IMR-90 (cell line): ENCODE data around the gene RAP1A. TPM values are rescaled to one million over a fixed set of nuclear protein-coding genes. Genes with fewer than 3 reads are reported as not detected.

Experiments used
- ATAC-seq: fragments of 200-7000 bp; cut with Tn5 transposase; 2 replicates; pipeline ENCODE4 v1.9.1; 2020; ENCODE audit warnings: low read depth, mild to moderate bottlenecking, moderate library complexity
- BruUV-seq: library from RNA; stranded (reverse); fragments of 400-500 nt; replicated peaks from 2 replicates; lab custom pipeline; 2021; lab: Mats Ljungman, UMichigan
- CTCF ChIA-PET: fragments of 300-600 bp; formaldehyde crosslinking; extraction: SDS; loops from one replicate; lab custom pipeline; 2021; ENCODE audit warnings: antibody characterized with exemption; lab: Yijun Ruan, JAX
- POLR2A ChIA-PET: fragments of 300-600 bp; sonication (Branson Sonifier 250); formaldehyde crosslinking; loops from one replicate; lab custom pipeline; 2022; ENCODE audit warnings: antibody characterized with exemption; ENCODE audit not compliant: unreplicated experiment; lab: Charles Lee
- DNase-seq: peaks from one replicate; pipeline ENCODE4 v3.0.0; 2013
- H2AFZ ChIP-seq: replicated peaks from 2 replicates; pipeline ENCODE3; 2013; ENCODE audit warnings: low read length, mild to moderate bottlenecking; ENCODE audit not compliant: poor library complexity
- H2AK5ac ChIP-seq: 2 replicates; pipeline ENCODE4 v1.6.1; 2013; ENCODE audit warnings: low read depth, low read length, inconsistent platforms
- H2AK9ac ChIP-seq: replicated peaks from 2 replicates; pipeline ENCODE3; 2013; ENCODE audit warnings: mild to moderate bottlenecking, low read depth, low read length, moderate library complexity; ENCODE audit not compliant: poor library complexity
- H2BK120ac ChIP-seq: 2 replicates; pipeline ENCODE4 v1.6.1; 2013; ENCODE audit warnings: low read depth, low read length, inconsistent platforms
- H2BK15ac ChIP-seq: 3 replicates; pipeline ENCODE4 v1.6.1; 2013; ENCODE audit warnings: low read depth, low read length, inconsistent platforms
- H2BK20ac ChIP-seq: 2 replicates; pipeline ENCODE4 v1.6.1; 2013; ENCODE audit warnings: low read depth, mild to moderate bottlenecking, inconsistent platforms, low read length, moderate library complexity
- H2BK5ac ChIP-seq: 2 replicates; pipeline ENCODE4 v1.6.1; 2013; ENCODE audit warnings: mild to moderate bottlenecking, low read depth, low read length, inconsistent platforms; ENCODE audit not compliant: poor library complexity, severe bottlenecking
- H3K14ac ChIP-seq: replicated peaks from 2 replicates; pipeline ENCODE4 v1.6.1; 2013; ENCODE audit warnings: low read depth, low read length, inconsistent platforms
- H3K18ac ChIP-seq: 2 replicates; pipeline ENCODE4 v1.6.1; 2013; ENCODE audit warnings: low read depth, low read length, control low read depth
- H3K23ac ChIP-seq: 2 replicates; pipeline ENCODE4 v1.6.1; 2013; ENCODE audit warnings: low read depth, low read length, inconsistent platforms
- H3K27ac ChIP-seq: 2 replicates; pipeline ENCODE4 v1.5.1; 2013; ENCODE audit warnings: mild to moderate bottlenecking, control low read depth, low read length; ENCODE audit not compliant: insufficient read depth
- H3K27me3 ChIP-seq: 2 replicates; pipeline ENCODE4 v1.6.1; 2013; ENCODE audit warnings: low read length; ENCODE audit not compliant: control insufficient read depth, insufficient read depth
- H3K36me3 ChIP-seq: 2 replicates; pipeline ENCODE4 v1.6.1; 2013; ENCODE audit warnings: low read length, mixed read lengths; ENCODE audit not compliant: control insufficient read depth, insufficient read depth
- H3K4ac ChIP-seq: 2 replicates; pipeline ENCODE4 v1.6.1; 2013; ENCODE audit warnings: low read depth, low read length, inconsistent platforms
- H3K4me1 ChIP-seq: 2 replicates; pipeline ENCODE4 v1.6.1; 2013; ENCODE audit warnings: low read length, mixed read lengths; ENCODE audit not compliant: control insufficient read depth, insufficient read depth
- H3K4me2 ChIP-seq: 2 replicates; pipeline ENCODE4 v1.6.1; 2013; ENCODE audit warnings: low read depth, mild to moderate bottlenecking, control low read depth, low read length, moderate library complexity
- H3K4me3 ChIP-seq: 2 replicates; pipeline ENCODE4 v1.5.1; 2013; ENCODE audit warnings: low read depth, mild to moderate bottlenecking, control low read depth, low read length, moderate library complexity; ENCODE audit not compliant: insufficient read depth
- H3K56ac ChIP-seq: 2 replicates; pipeline ENCODE4 v1.6.1; 2013; ENCODE audit warnings: low read length, inconsistent platforms; ENCODE audit not compliant: insufficient read depth; ENCODE audit errors: extremely low read depth
- H3K79me1 ChIP-seq, 2 experiments: 2 replicates each; pipeline ENCODE4 v1.6.1; 2013; ENCODE audit warnings: low read length in 2 of 2, inconsistent platforms in 1 of 2, low read depth in 1 of 2
- H3K9ac ChIP-seq: 2 replicates; pipeline ENCODE4 v1.6.1; 2013; ENCODE audit warnings: low read depth, low read length, control low read depth
- H3K9me1 ChIP-seq: 2 replicates; pipeline ENCODE4 v1.6.1; 2013; ENCODE audit warnings: low read length, inconsistent platforms; ENCODE audit not compliant: insufficient read depth
- H3K9me3 ChIP-seq: 2 replicates; pipeline ENCODE4 v1.6.1; 2013; ENCODE audit warnings: low read length; ENCODE audit not compliant: control insufficient read depth, insufficient read depth
- H4K20me1 ChIP-seq: 2 replicates; pipeline ENCODE4 v1.6.1; 2013; ENCODE audit warnings: low read length, inconsistent platforms; ENCODE audit not compliant: insufficient read depth
- H4K5ac ChIP-seq: 2 replicates; pipeline ENCODE4 v1.6.1; 2013; ENCODE audit warnings: mild to moderate bottlenecking, low read depth, low read length, control low read depth
- H4K8ac ChIP-seq, 2 experiments: 2 replicates each; pipeline ENCODE4 v1.6.1; 2013; ENCODE audit warnings: low read depth in 2 of 2, low read length in 2 of 2, control low read depth in 1 of 2, inconsistent platforms in 1 of 2
- H4K91ac ChIP-seq: 2 replicates; pipeline ENCODE4 v1.6.1; 2013; ENCODE audit warnings: low read depth, low read length, inconsistent platforms; ENCODE audit not compliant: insufficient read depth
- BHLHE40 ChIP-seq: fragments of 150-350 bp; IDR thresholded peaks from 2 replicates; pipeline ENCODE4 v1.6.1; 2016; ENCODE audit warnings: mild to moderate bottlenecking, low read depth, low read length
- CEBPB ChIP-seq: IDR thresholded peaks from 2 replicates; pipeline ENCODE4 v1.6.1; 2012; ENCODE audit warnings: low read depth, low read length, improper control_type of control experiment
- MAZ ChIP-seq: IDR thresholded peaks from 2 replicates; pipeline ENCODE4 v1.6.1; 2012; ENCODE audit warnings: low read depth, mild to moderate bottlenecking, low read length, improper control_type of control experiment, moderate library complexity, borderline replicate concordance
- MXI1 ChIP-seq: IDR thresholded peaks from 2 replicates; pipeline ENCODE4 v1.6.1; 2012; ENCODE audit warnings: low read depth, mild to moderate bottlenecking, low read length, moderate library complexity, borderline replicate concordance
- NFE2L2 ChIP-seq: fragments of 150-350 bp; IDR thresholded peaks from 2 replicates; pipeline ENCODE4 v1.6.1; 2016; ENCODE audit warnings: low read depth, mild to moderate bottlenecking, low read length
- POLR2A ChIP-seq: IDR thresholded peaks from 2 replicates; pipeline ENCODE4 v1.6.1; 2012; ENCODE audit warnings: mild to moderate bottlenecking, low read depth, low read length
- RAD21 ChIP-seq: IDR thresholded peaks from 2 replicates; pipeline ENCODE4 v1.6.1; 2012; ENCODE audit warnings: low read length, improper control_type of control experiment
- SMC3 ChIP-seq: fragments of 150-350 bp; IDR thresholded peaks from 2 replicates; pipeline ENCODE4 v1.6.1; 2016; ENCODE audit warnings: low read depth, mild to moderate bottlenecking, antibody characterized with exemption, low read length, moderate library complexity
- USF2 ChIP-seq: fragments of 150-350 bp; IDR thresholded peaks from 2 replicates; pipeline ENCODE4 v1.6.1; 2017; ENCODE audit warnings: mild to moderate bottlenecking, antibody characterized with exemption, low read length, low read depth
- WGBS, 2 experiments: methylation state at CpG; one replicate each; pipeline versions ENCODE4 v1.1.5 to v1.1.7; 2013; ENCODE audit warnings: missing lambda C conversion rate in 2 of 2; ENCODE audit not compliant: insufficient read length in 1 of 2; ENCODE audit errors: extremely low coverage in 2 of 2; 5-methylcytosine and 5-hydroxymethylcytosine counted together
- dilution Hi-C: fragments of 300-500 bp; cut with HindIII; formaldehyde crosslinking; loops from one replicate; pipeline ENCODE4 v1.14.3; 2018; ENCODE audit warnings: low sequenced_read_pairs; ENCODE audit not compliant: unreplicated experiment
- in situ Hi-C: fragments of 300-500 bp; cut with MboI; formaldehyde crosslinking; loops from 3 replicates; pipeline ENCODE4 v1.14.3; 2019; ENCODE audit warnings: low sequenced_read_pairs, inconsistent platforms, mixed read lengths
- intact Hi-C: fragments of 100-400 bp; cut with micrococcal nuclease; formaldehyde crosslinking; loops from 2 replicates; pipeline ENCODE4 v1.10.0; 2022
- polyA plus RNA-seq, 3 experiments: library from polyadenylated mRNA; depleted of rRNA; stranded (reverse); fragments of >200 nt; gene quantifications; 2 replicates each; pipeline ENCODE4 v1.2.3, GENCODE V29; 2012; ENCODE audit warnings: low replicate concordance in 1 of 3
- total RNA-seq: library from RNA; depleted of rRNA; stranded (reverse); fragments of >200 nt; gene quantifications from 2 replicates; pipeline ENCODE4 v1.2.3, GENCODE V29; 2012

RAP1A gene
- total and polyA plus RNA-seq, 2 of the 4 experiments (the other 2 are of a cell fraction): 18.1 to 43.6 TPM

GRCh38 chr1:111644506-111644905 lies 24.9 kb downstream of the RAP1A start:
- no CpG with 5 or more reads among the region's 1 CpG for WGBS, 2 experiments
- dilution Hi-C loops: no loop called here
- no peaks in the 10 kb centered on the region for H3K27me3 ChIP-seq

More at GRCh38 chr1:111644506-111644905, 24.9 kb downstream of the RAP1A start:
- no peak for DNase-seq
- Histone ChIP-seq H3K56ac (no peak overlapping the region), H4K8ac (no peak overlapping the region; a peak in 1 of 4 replicates), H3K79me1 (peaks cover 35 to 77% of the 10 kb centered on the region in 2 experiments), H2BK15ac (no peak overlapping the region), H3K4ac (no peak overlapping the region), H4K91ac (no peak overlapping the region), H2AFZ (no peak overlapping the region), H2BK20ac (no peak overlapping the region), H3K9me1 (peaks cover 20% of the 10 kb centered on the region; the same call in 1 of the 2 replicates), H4K5ac (no peak overlapping the region), H3K4me2 (no peak overlapping the region), H2AK5ac (no peak overlapping the region), H3K4me3 (no peak overlapping the region), H3K23ac (no peak overlapping the region), H3K36me3 (peaks cover 6% of the 10 kb centered on the region), H2BK120ac (no peak overlapping the region), H3K27ac (no peak overlapping the region), H2BK5ac (no peak overlapping the region), H3K9me3 (no peaks in the 10 kb centered on the region), H4K20me1 (peaks cover 55% of the 10 kb centered on the region), H3K14ac (no peak overlapping the region; the same call in 1 of the 2 replicates), H3K4me1 (peaks cover 3% of the 10 kb centered on the region), H2AK9ac (no peak overlapping the region), H3K18ac (no peak overlapping the region), H3K9ac (no peak overlapping the region)
- ChIA-PET POLR2A (no interaction called here), CTCF (interaction anchor here (0.7 kb wide), 1 partner anchor 136 kb away, joined by 3 read pairs; no protein-coding TSS in a partner anchor)
- ATAC-seq: no peak
- BruUV-seq: no TSS peak
- TF ChIP-seq MAZ (no peak), NFE2L2 (no peak), USF2 (no peak), CEBPB (no peak), SMC3 (no peak), BHLHE40 (no peak), RAD21 (no peak), POLR2A (no peak), MXI1 (no peak)
- intact Hi-C loops: no loop called here
- in situ Hi-C loops: no loop called here
